MM.1S (cell line): ENCODE data around the gene YWHAG.

Source experiments
- CTCF ChIP-seq: fragments of 300-600 bp; sonication (generic); IDR thresholded peaks from 2 replicates; pipeline ENCODE4 v1.5.1; 2016; ENCODE audit warnings: antibody characterized with exemption, low read length, mixed read lengths
- EZH2 ChIP-seq: fragments of 300-600 bp; sonication (generic); optimal IDR thresholded peaks from 2 replicates; pipeline ENCODE3; 2017; ENCODE audit warnings: low read depth, mild to moderate bottlenecking, antibody characterized with exemption, low read length, mixed read lengths

DNA sequence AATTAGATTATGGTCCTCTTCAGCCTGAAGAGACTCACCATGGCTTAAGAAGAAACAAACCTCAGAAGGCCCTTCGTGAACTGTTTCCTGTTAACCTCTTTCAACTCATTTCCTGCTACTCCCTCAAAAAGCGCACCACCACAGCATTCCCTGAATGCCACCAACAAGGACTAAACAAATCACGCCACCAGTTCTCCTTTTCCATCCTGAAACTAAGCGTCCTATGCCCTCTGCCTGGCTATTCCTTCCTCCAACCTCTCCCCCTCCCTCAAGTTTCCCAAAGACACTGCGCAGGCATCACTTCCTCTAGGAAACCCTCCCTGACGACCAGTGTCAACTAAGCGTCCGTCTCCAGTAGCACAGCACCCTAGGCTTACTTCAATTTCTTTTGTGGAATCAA, 12.0 kb downstream of the YWHAG start:
- TF ChIP-seq CTCF: no peak
- TF ChIP-seq EZH2: no peak
